Astrocyte (in vitro differentiated cells and primary cell): Measurements from ENCODE around the gene IGSF6.

ENCODE experiments used
- EZH2 ChIP-seq: IDR thresholded peaks from 2 replicates; pipeline ENCODE4 v1.6.1; 2012; ENCODE audit warnings: mild to moderate bottlenecking, low read length, inconsistent platforms; ENCODE audit not compliant: insufficient read depth
- TF ChIP-seq, protein P1 (sequence below): IDR thresholded peaks from 2 replicates; pipeline ENCODE4 v1.5.1; 2011; ENCODE audit warnings: low read depth, mild to moderate bottlenecking, inconsistent platforms, low read length, moderate library complexity; ENCODE audit not compliant: insufficient read depth

- TF ChIP-seq, protein P1, sequence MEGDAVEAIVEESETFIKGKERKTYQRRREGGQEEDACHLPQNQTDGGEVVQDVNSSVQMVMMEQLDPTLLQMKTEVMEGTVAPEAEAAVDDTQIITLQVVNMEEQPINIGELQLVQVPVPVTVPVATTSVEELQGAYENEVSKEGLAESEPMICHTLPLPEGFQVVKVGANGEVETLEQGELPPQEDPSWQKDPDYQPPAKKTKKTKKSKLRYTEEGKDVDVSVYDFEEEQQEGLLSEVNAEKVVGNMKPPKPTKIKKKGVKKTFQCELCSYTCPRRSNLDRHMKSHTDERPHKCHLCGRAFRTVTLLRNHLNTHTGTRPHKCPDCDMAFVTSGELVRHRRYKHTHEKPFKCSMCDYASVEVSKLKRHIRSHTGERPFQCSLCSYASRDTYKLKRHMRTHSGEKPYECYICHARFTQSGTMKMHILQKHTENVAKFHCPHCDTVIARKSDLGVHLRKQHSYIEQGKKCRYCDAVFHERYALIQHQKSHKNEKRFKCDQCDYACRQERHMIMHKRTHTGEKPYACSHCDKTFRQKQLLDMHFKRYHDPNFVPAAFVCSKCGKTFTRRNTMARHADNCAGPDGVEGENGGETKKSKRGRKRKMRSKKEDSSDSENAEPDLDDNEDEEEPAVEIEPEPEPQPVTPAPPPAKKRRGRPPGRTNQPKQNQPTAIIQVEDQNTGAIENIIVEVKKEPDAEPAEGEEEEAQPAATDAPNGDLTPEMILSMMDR, result no peak
- no peak for TF ChIP-seq EZH2
Measured at GRCh38 chr16:21593530-21594289, 58.7 kb downstream of the IGSF6 start.
